ENCODE measurements around the gene IGF2BP3.

The IGF2BP3 gene

GRCh38 chr7:23268167-23268566, 202.1 kb downstream of the IGF2BP3 start:
- DNase-seq (ENCODE audit: low spot score) (no peak), ATAC-seq (ENCODE audit: low read depth) (no peak)
- no peaks in the 10 kb centered on the region for H3K9me3 ChIP-seq (ENCODE audit: severe bottlenecking)
- TF ChIP-seq CTCF (IDR thresholded peaks at IDR 0.05; ENCODE audit: poor library complexity, severe bottlenecking): no peak
- no peaks in the 10 kb centered on the region for H3K36me3 ChIP-seq (ENCODE audit: low read depth)
- H3K4me1 ChIP-seq (ENCODE audit: insufficient read depth, poor library complexity, severe bottlenecking): peaks cover 2% of the 10 kb centered on the region
- no peak overlapping the region for H3K4me3 ChIP-seq (ENCODE audit: severe bottlenecking)
- H3K27ac ChIP-seq (ENCODE audit: poor library complexity, severe bottlenecking): no peak overlapping the region
- no peaks in the 10 kb centered on the region for H3K27me3 ChIP-seq (ENCODE audit: insufficient read depth, poor library complexity, severe bottlenecking)

GRCh38 chr7:23267357-23267756, 202.9 kb downstream of the IGF2BP3 start:
- no peak for DNase-seq (ENCODE audit: low spot score)
- Histone ChIP-seq H3K9me3 (ENCODE audit: severe bottlenecking) (no peaks in the 10 kb centered on the region), H3K4me3 (ENCODE audit: severe bottlenecking) (no peak overlapping the region), H3K27me3 (ENCODE audit: insufficient read depth, poor library complexity, severe bottlenecking) (no peaks in the 10 kb centered on the region), H3K36me3 (ENCODE audit: low read depth) (no peaks in the 10 kb centered on the region), H3K4me1 (ENCODE audit: insufficient read depth, poor library complexity, severe bottlenecking) (no peaks in the 10 kb centered on the region), H3K27ac (ENCODE audit: poor library complexity, severe bottlenecking) (no peak overlapping the region)
- no peak for TF ChIP-seq CTCF (IDR thresholded peaks at IDR 0.05; ENCODE audit: poor library complexity, severe bottlenecking)
- ATAC-seq (ENCODE audit: low read depth): no peak

- Histone ChIP-seq H3K4me3 (ENCODE audit: severe bottlenecking) (no peak overlapping the region), H3K27me3 (ENCODE audit: insufficient read depth, poor library complexity, severe bottlenecking) (no peaks in the 10 kb centered on the region), H3K36me3 (ENCODE audit: low read depth) (no peaks in the 10 kb centered on the region), H3K27ac (ENCODE audit: poor library complexity, severe bottlenecking) (no peak overlapping the region), H3K4me1 (ENCODE audit: insufficient read depth, poor library complexity, severe bottlenecking) (no peaks in the 10 kb centered on the region), H3K9me3 (ENCODE audit: severe bottlenecking) (no peaks in the 10 kb centered on the region)
- no peak for ATAC-seq (ENCODE audit: low read depth)
- TF ChIP-seq CTCF (IDR thresholded peaks at IDR 0.05; ENCODE audit: poor library complexity, severe bottlenecking): no peak
- no peak for DNase-seq (ENCODE audit: low spot score)
These were observed 203.4 kb downstream of the IGF2BP3 start for GRCh38 chr7:23266918-23267317.

GRCh38 chr7:23264916-23265458, 205.3 kb downstream of the IGF2BP3 start:
- no peaks in the 10 kb centered on the region for H3K36me3 ChIP-seq (ENCODE audit: low read depth)
- ATAC-seq (ENCODE audit: low read depth) (no peak), DNase-seq (ENCODE audit: low spot score) (no peak)
- TF ChIP-seq CTCF (IDR thresholded peaks at IDR 0.05; ENCODE audit: poor library complexity, severe bottlenecking): no peak
- H3K4me3 ChIP-seq (ENCODE audit: severe bottlenecking): no peak overlapping the region
- no peak overlapping the region for H3K27ac ChIP-seq (ENCODE audit: poor library complexity, severe bottlenecking)
- no peaks in the 10 kb centered on the region for H3K4me1 ChIP-seq (ENCODE audit: insufficient read depth, poor library complexity, severe bottlenecking)
- no peaks in the 10 kb centered on the region for H3K27me3 ChIP-seq (ENCODE audit: insufficient read depth, poor library complexity, severe bottlenecking)
- no peaks in the 10 kb centered on the region for H3K9me3 ChIP-seq (ENCODE audit: severe bottlenecking)

- Histone ChIP-seq H3K36me3 (ENCODE audit: low read depth) (no peaks in the 10 kb centered on the region), H3K27me3 (ENCODE audit: insufficient read depth, poor library complexity, severe bottlenecking) (peaks cover 3% of the 10 kb centered on the region), H3K4me3 (ENCODE audit: severe bottlenecking) (no peak overlapping the region), H3K27ac (ENCODE audit: poor library complexity, severe bottlenecking) (no peak overlapping the region), H3K4me1 (ENCODE audit: insufficient read depth, poor library complexity, severe bottlenecking) (no peaks in the 10 kb centered on the region), H3K9me3 (ENCODE audit: severe bottlenecking) (no peaks in the 10 kb centered on the region)
- peak; percentile 97 for TF ChIP-seq CTCF (IDR thresholded peaks at IDR 0.05; ENCODE audit: poor library complexity, severe bottlenecking)
- ATAC-seq (ENCODE audit: low read depth): peak; percentile 91
- DNase-seq (ENCODE audit: low spot score): no peak
These were observed 208.3 kb downstream of the IGF2BP3 start for GRCh38 chr7:23261843-23262452.
